NOMO-1 treated with DMSO at 0.1 percent for 48 hours (cell line): Measurements from ENCODE around the gene PLD1.

ENCODE experiments used
- DNase-seq: peaks from one replicate; lab custom pipeline; 2025; ENCODE audit not compliant: unreplicated experiment; lab: John Stamatoyannopoulos, UW

Gene PLD1

GRCh38 chr3:171775943-171776342 is 34.3 kb downstream of the PLD1 start:
- DNase-seq: no peak

GRCh38 chr3:171774521-171774920 is 35.8 kb downstream of the PLD1 start:
- no peak for DNase-seq

- DNase-seq: peak; percentile 77
Observed at GRCh38 chr3:171772427-171773056, 37.7 kb downstream of the PLD1 start.

- DNase-seq: peak; percentile 76
Observed at GRCh38 chr3:171770689-171771620, 39.3 kb downstream of the PLD1 start.

- no peak for DNase-seq
Observed at GRCh38 chr3:171769461-171769860, 40.8 kb downstream of the PLD1 start.

GRCh38 chr3:171768986-171769385 is 41.3 kb downstream of the PLD1 start:
- DNase-seq: no peak

- peak; percentile 69 for DNase-seq
Observed at GRCh38 chr3:171768281-171768900, 41.9 kb downstream of the PLD1 start.

GRCh38 chr3:171765511-171765887 is 44.8 kb downstream of the PLD1 start:
- DNase-seq: peak; percentile 35

GRCh38 chr3:171763392-171763791 is 46.9 kb downstream of the PLD1 start:
- DNase-seq: no peak

GRCh38 chr3:171760477-171760876 is 49.8 kb downstream of the PLD1 start:
- DNase-seq: no peak

GRCh38 chr3:171758109-171758508 is 52.2 kb downstream of the PLD1 start:
- DNase-seq: no peak

GRCh38 chr3:171757361-171758034 is 52.8 kb downstream of the PLD1 start:
- no peak for DNase-seq

- no peak for DNase-seq
Observed at GRCh38 chr3:171755656-171756055, 54.6 kb downstream of the PLD1 start.

GRCh38 chr3:171755015-171755589 is 55.2 kb downstream of the PLD1 start:
- DNase-seq: peak; percentile 67

- DNase-seq: no peak
Observed at GRCh38 chr3:171753665-171754408, 56.4 kb downstream of the PLD1 start.

GRCh38 chr3:171753025-171753472 is 57.2 kb downstream of the PLD1 start:
- no peak for DNase-seq

GRCh38 chr3:171752329-171752728 is 58.0 kb downstream of the PLD1 start:
- no peak for DNase-seq

- no peak for DNase-seq
Observed at GRCh38 chr3:171749124-171749523, 61.2 kb downstream of the PLD1 start.

GRCh38 chr3:171748064-171748924 is 62.0 kb downstream of the PLD1 start:
- peak; percentile 56 for DNase-seq
